Mammary epithelial cell (primary cell): ENCODE data around the gene SH3GLB2.

ENCODE experiments used
- CTCF ChIP-seq, 2 donors: IDR thresholded peaks in 1 of 2; conservative IDR thresholded peaks in 1 of 2; 2 replicates each; pipeline ENCODE4 v1.5.1; 2011 to 2012; ENCODE audit warnings: inconsistent platforms in 2 of 2, low read length in 2 of 2, mild to moderate bottlenecking in 2 of 2, control low read depth in 1 of 2, low read depth in 1 of 2; ENCODE audit not compliant: insufficient read depth in 1 of 2; ENCODE audit errors: extremely low read depth in 1 of 2
- EZH2 ChIP-seq: IDR thresholded peaks from 2 replicates; pipeline ENCODE4 v1.6.1; 2012; ENCODE audit warnings: low read length, inconsistent platforms, borderline replicate concordance

GRCh38 chr9:128992995-128993394, 35.1 kb downstream of the SH3GLB2 start:
- TF ChIP-seq CTCF (conservative IDR thresholded peaks at IDR 0.05 in 1 of 2, IDR thresholded peaks at IDR 0.05 in 1 of 2; ENCODE audit: extremely low read depth in 1 of 2, insufficient read depth in 1 of 2, low read depth in 1 of 2, low read length in 2 of 2) (peak; percentile 39 to 78), EZH2 (no peak)
